ENCODE results near the gene SEC24D.
A peak's percentile ranks its signal among the peaks of the same experiment; 100 is the strongest.
"Not testable (repeated sequence)": the region's sequence is repeated elsewhere in the genome, so short reads cannot be mapped to it uniquely, and the experiment has no call there.

Gene SEC24D, protein sequence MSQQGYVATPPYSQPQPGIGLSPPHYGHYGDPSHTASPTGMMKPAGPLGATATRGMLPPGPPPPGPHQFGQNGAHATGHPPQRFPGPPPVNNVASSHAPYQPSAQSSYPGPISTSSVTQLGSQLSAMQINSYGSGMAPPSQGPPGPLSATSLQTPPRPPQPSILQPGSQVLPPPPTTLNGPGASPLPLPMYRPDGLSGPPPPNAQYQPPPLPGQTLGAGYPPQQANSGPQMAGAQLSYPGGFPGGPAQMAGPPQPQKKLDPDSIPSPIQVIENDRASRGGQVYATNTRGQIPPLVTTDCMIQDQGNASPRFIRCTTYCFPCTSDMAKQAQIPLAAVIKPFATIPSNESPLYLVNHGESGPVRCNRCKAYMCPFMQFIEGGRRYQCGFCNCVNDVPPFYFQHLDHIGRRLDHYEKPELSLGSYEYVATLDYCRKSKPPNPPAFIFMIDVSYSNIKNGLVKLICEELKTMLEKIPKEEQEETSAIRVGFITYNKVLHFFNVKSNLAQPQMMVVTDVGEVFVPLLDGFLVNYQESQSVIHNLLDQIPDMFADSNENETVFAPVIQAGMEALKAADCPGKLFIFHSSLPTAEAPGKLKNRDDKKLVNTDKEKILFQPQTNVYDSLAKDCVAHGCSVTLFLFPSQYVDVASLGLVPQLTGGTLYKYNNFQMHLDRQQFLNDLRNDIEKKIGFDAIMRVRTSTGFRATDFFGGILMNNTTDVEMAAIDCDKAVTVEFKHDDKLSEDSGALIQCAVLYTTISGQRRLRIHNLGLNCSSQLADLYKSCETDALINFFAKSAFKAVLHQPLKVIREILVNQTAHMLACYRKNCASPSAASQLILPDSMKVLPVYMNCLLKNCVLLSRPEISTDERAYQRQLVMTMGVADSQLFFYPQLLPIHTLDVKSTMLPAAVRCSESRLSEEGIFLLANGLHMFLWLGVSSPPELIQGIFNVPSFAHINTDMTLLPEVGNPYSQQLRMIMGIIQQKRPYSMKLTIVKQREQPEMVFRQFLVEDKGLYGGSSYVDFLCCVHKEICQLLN

DNA sequence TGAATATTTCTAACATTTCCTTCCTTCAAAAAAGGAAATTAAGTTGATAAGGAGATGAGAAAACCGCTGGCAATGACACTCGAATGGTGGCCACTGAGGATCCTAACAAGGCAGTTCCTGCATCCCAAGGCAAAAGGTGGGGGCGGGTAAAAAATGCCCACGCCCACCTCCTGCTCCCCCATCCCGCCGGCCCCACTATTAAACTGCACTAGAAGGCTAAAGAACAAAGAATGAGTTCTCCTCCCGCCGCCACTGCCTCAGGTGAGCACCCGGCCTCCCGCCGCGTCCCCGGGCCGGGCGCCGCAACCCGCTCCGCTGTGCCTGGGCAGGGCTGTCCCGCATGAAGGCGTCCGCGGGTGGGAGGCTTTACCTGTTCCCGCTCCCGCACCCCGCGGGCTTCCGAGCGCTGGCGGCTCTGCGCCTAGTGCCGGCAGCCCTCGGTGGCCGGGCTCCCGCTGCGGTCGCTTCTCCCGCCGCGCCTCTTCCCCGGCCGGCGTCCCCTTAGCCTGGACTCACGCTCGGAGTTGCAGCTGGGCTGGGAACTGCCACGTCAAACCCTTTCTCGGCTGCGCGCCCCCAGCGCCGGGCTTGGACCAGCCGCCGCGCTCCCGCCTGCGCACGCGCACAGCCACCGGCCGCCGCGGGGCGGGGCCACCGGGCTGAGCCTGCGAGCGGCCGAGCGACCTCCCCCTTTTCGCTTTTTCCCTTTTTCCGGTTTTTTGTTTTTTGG lies at the start of gene SEC24D:
Gene SEC24D, minus strand, starts transcription at position 556 of the 730 bp plus-strand sequence. CDS start 2,430 bp downstream, outside the sequence.
- DNase-seq: peak; percentile 68

DNA sequence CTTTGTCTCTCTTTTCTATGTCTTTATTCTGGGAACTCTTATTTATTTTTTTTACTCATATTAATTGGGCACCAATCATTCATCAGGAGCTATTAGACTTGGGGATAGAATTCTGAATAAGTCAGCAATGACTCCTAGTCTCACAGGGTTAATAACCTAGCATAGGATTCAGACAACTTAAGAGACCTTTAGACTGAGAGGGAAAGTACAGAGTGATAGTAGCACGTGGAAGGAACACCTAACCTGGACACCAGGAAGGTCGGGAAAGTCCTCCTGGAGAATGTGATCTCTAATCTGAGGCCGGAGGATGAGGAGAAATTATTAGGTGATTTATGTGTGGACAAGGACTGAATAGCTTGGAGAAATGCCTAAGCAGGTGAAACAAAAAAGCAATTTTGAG lies 48.8 kb upstream of the SEC24D start:
- no peak for DNase-seq

DNA sequence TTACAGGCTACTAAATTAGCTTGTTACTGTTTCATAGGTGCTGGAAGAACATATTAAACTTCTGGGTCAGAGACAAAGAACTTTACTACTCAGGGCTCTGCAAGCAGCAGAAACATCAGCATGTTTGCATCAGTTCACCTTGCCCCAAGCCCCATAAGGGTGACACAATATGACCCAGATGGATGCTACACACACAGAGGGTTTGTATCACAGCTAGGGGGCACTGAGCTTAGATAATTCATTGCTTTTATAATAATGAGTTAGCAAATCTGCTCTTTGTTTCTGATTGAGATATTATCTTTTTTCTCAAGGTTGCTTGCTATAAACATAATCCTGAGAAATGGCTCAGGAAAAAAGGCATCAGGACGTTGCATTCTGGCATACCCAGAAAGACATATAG lies 47.9 kb upstream of the SEC24D start:
- DNase-seq: no peak

DNA sequence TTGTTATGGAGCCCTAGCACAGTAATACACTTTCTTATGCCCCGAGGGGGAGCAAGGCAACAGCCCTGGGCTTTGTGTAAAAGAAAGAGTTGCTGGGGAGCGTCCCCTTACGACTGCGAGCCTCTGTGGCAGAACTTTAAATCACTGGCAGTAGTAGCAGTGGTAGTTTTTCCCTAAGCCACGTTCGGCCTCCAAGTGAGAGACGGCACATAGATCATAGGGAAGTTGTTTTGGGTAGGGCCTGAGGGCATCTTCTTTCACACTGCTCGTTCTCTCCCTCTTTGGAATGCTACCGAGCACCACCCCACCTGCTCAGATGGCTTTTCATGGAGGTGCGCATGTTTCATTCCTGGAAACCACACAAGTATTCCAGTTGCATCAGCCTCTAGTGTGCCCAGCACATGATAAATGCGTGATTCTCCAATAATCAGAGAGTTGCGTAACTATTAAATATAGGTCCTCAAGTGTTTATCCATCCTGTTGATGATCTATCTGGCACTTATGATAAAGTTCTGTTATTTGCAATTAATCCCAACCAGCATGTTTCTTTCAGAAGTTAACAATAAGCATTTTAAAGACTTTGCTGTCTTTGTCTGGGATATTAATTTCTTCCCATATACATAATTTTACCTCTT lies 45.7 kb upstream of the SEC24D start:
- DNase-seq: no peak

DNA sequence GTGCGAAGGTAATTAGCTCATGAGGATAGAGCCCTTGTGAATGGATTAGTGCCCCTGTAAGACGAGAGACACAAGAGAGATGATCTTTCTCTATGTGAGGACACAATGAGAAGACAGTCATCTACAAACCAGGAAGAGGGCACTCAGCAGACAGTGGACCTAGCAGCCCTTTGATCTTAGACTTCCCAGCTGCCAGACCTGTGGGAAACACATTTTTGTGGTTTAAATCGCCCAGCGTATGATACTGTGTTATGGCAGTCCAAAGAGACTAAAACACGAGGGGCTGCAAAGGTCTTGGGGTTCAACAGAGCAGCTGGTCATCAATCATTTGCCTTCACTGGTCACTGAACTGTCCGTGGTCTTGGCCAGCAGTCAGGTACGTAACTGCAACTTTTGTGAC lies 43.5 kb upstream of the SEC24D start:
- DNase-seq: no peak

DNA sequence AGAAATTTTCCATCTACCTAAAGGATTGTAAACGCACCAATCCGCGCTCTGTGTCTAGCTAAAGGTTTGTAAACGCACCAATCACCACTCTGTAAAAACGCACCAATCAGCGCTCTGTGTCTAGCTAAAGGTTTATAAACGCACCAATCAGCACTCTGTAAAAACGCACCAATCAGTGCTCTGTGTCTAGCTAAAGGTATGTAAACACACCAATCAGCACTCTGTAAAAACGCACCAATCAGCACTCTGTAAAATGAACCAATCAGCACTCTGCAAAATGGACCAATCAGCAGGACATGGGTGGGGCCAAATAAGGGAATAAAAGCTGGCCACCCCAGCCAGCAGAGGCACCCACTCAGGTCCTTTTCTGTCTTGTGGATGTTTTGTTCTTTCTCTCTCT lies 42.6 kb upstream of the SEC24D start:
- not testable (repeated sequence) for DNase-seq

DNA sequence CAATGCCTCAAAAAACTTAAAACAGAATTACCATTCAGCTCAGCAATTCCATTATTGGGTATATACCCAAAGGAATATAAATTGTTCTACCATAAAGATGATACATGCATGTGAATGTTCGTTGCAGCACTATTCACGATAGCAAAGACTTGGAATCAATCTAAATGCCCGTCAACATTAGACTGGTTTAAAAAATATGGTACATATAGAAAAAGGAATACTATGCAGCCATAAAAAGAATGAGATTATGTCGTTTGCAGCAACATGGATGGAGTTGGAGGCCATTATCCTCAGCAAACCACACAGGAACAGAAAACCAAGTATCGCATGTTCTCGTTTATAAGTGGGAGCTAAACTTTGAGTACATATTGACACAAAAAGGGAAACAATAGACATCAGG lies 41.9 kb upstream of the SEC24D start:
- DNase-seq: no peak

DNA sequence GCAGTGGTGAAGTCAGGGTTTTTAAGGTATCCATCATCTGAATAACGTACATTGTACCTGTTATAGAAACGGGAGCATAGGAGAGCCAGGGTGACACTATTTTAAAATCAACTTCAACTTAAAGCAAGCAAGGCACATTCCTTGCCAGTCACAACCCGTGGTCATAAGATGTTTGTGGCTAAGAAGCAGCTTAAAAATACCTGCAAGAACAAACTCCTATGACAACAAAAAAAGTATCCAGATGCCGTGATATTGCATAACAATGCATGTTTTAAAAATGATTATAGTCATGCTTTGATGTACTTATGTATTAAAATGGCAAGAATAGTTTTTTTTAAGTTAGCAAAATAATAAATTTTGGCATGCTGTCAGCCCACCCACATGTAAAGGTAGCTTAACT lies 36.3 kb upstream of the SEC24D start:
- DNase-seq: no peak

DNA sequence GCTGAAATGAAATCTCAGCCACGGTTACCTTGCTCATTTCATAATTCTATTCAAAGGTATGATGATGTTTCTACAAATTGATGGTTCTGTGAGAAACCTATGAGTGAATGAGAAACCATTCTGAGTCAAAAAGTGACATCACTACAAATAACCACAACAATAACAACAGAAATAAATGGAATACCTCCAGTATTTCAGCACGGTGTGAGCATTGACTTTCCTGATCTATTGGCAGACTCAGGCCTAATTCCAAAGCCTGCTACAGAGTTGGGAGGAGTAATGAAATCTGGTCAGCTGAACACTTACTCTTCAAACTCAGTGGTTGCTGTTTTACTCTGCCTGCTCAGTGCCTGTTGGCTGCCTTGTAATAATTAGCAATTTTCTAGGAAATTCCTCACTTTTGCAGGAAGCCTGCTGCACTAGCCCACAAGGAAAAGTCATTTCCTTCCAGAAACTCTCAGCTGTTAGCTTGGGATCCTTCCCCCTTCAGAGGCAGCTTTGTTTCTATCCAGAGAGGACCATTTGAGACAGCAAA lies 33.9 kb upstream of the SEC24D start:
- no peak for DNase-seq

DNA sequence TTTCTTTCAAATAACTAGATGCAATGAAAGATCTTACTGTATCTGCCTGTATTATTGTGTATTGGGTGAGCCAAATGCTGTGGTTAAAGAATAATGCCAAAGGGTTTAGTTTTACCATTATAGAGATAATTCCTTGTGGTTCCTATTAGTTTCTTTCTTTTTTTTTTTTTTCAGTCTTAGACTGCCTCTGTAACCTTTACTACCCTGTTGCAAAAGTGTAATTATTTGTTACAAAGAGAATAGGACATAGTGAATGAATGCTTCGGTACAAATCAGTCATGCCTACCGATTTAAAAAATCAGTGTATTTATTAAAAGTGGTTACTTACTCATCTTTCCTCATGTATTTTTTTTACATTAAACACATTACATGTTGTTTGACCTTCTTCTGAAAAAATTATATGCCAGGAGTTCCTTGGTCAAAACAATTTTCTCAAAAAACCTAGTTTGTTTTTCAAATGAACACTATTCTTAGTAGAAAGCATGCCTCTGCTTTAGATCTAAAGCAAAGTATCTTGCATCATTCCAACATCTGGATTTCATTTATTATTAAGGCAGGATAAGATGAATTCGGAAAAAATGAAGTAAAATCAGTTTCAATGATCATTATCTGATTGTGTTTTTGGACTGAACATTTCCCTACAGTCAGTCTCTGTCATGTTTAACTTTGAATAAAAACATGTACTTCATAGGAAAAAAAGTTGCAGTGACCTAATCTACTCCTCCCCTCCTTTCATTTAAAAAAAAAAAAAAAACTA lies 31.6 kb upstream of the SEC24D start:
- DNase-seq: no peak

DNA sequence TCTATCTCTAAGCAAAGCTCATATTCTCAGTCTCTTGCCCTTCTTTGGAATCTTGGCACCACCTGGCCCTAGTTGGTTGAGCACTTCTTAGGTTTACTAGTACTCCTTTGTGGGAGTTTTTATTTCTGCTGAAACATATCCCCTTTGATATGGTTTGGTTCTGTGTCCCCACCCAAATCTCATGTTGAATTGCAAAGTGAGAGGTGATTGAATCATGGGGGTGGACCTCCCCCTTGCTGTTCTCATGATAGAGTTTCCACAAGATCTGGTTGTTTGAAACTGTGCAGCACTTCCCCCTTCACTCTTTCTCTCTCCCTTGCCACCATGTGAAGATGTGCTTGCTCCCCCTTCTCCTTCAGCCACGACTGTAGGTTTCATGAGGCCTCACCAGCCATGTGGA lies 30.5 kb upstream of the SEC24D start:
- DNase-seq: no peak

DNA sequence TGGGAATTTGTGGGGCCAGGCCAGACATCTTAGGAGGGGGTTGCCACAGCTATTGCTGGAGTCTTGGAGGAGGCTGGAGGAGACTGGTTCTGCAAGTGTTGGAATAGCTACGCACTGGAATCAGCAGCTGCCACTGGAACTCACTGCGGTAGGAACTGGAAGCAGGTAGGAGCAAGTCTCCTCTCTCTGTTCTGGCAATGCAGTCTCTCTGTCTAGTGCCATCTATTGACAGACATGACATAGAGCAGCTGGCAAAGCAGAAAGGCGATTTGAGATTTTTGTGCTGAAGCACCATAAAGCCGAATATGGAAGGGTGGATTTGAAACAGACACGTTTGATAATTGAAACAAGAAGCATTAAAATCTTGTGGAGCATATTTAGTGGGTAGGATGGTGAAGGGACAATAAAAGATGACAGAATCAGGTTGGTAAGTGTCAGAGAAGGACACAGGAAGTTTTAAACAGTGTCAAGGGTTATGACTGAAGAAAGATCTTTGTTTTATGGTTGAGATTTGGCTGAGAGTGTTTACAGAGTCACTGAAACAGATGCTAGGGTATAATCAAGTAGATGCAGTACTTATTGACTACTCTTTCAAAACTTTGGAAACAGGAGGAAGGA lies 29.3 kb upstream of the SEC24D start:
- DNase-seq: no peak

DNA sequence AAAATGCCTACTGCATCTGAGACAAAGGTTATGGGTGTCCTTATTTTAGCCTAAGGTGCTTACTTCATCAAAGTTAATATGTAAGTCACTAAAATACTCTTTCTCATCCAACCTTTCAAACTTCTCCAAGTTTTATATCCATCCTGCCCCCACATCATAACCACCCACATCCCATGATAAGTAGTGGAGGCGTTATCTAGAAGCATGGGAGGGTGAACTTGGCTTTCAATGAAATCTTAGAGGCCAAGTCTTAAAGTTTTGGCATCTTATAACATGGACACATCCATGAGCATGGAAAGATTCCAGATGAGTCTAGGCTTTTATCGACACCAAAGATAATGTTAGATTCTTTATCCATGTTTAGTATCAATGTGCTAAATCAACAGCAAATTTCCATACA lies 22.9 kb upstream of the SEC24D start:
- no peak for DNase-seq

DNA sequence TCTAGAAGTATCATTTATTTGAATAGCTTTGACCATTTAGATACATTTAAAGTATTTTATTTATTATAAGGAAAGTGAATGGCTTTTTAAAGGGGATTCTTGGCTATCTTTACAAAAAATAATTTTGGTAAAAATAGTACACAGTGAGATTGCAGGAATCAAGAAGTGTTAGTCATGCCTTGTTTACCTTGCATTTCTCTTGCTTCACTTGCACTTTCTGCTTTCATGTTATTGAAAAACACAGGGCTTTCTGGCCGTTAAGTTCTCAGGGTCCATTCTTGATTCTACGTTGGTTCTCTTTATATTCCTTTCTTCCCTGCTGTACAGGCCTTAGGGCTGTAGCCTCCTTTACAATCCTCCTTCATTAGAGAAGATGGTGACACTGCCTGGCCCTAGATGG lies 21.8 kb upstream of the SEC24D start:
- no peak for DNase-seq

DNA sequence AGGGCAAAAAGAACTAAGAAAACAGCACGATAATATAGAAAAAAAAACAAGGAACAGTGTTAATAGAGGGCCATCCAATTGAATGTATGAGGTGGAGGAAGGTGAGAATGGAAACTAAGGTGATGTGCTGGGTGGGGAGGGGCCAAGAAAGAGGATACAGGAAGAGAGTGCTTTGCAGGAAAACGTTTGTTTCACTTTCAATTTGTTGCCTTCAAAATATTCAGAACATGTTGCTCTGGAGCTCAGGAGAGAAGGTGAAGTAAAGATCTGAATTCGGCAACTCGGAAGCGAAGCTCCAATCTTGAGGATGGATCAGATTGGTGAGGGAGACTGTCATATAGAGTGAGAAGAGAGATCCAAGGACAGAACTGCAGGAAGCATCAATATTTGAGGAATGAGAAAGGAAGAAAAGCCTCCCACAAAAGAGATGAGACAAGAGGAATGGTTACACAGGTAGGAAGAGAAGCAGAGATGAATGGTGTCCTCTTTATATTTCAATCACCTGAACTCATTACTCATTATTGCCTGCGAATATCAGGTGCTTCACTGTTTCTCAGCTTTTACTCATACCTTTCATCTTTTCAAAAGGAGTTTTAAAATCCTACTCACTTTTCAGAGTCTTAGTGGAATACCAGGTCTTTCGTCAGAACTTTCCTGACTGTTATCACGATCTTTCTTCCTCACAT lies 14.7 kb upstream of the SEC24D start:
- no peak for DNase-seq

DNA sequence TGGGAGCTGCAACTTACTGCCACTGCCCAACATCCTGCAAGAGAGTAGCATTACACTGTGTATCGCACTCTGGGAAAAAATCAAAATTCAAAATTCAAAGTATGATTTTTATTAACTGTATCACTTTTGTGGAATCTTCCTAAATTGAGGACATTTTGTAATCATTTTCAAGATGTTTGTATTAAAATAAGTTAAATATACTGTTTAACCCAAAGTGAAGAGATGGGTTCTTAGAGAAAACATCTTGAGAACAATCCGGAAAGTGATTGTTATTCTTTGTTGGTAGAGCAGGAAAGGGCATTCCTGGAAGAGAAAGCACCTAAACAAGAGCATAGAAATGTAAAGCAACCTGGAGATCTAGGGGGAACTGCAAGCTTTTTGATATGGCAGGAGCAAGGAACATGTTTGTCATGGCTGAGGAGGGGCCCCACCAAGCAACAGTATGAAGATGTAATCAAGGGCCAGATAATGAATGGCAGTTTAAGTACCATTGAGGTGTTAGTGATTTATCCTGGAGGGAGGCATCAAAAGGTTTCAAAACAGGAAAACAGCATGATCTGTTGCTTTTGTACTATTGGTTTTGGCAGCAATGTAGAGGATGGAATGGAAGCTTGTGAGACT lies 14.1 kb upstream of the SEC24D start:
- no peak for DNase-seq

DNA sequence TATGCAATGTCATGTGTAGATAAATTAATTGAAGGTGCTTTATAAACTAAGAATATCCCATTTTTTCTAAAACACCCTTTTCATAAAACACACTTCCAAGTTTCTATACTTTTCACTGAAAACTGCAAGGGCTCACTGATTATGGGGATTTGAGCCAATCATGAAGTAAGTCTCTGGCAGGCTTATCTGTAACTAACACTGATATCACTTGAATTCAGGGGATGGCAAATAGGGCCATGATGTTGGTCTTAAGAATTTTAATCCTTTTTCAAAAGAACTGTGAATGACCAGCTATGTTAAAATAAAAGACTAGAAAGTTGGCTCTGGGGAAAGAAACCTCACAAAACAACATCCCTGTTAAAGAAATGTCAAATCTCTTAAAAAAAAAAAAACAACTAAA lies 13.0 kb upstream of the SEC24D start:
- DNase-seq: no peak

DNA sequence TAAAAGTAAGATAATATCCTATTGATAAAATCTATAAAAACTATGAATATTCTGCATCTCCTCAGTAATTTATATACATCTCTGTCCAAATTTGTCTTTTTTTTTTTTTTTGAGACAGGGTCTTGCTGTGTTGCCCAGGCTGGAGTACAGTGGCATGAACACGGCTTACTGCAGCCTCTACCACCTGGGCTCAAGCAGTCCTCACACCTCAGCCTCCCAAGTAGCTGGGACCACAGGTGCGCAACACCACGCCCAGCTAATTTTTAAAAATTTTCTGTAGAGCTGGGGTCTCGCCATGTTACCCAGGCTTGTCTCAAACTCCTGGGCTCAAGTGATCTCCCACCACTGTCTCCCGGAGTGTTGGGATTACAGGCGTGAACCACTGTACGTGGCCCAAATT lies 12.3 kb upstream of the SEC24D start:
- no peak for DNase-seq

DNA sequence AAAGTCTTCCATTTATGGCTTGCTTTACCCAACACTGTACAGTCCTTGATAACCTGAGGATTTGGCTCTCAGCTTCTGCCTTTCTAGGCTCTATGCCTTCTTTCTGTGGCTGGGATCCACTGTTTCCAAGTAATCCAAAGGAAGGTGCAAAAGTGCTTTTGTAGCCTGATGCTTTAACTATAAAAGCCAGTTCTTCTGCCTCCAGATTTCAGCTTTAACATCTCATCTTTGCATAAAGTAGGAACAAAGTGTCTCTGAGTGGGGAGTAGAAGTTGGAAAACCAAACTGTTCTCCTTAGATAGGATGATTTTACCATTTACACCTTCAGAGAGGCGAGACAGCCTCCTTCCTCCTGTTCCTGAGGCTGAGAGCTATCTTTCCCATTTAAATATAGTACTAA lies 11.1 kb upstream of the SEC24D start:
- no peak for DNase-seq

DNA sequence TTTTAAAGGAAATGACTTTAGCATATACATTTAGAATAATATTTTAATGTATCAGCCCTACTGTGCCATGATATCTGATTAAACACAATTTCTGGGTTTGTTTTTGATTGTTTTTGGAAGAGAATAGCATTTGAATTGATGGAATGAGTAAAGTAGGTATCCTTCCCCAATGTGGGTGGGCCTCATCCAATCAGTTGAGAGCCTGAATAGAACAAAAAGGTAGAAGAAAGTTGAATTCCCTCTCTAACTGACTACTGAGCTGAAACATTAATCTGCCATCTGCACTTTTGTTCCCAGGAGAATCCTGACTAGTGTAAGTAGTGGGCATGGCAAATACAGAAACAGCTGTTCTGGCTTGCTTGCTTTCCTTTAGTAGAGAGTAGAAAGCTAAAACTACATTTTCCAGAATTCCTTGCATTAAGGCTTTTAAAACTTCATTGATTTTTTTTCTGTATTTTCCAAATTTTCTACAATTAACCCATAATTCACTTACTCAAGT lies 9.7 kb upstream of the SEC24D start:
- DNase-seq: no peak
